ENCODE results near the gene DSTN. TPM values are rescaled to one million over a fixed set of nuclear protein-coding genes. Genes with fewer than 3 reads are reported as not detected.

The DSTN gene
- total and polyA plus RNA-seq, 2 of the 4 experiments (the other 2 are of a cell fraction), result 221 to 269 TPM

DNA sequence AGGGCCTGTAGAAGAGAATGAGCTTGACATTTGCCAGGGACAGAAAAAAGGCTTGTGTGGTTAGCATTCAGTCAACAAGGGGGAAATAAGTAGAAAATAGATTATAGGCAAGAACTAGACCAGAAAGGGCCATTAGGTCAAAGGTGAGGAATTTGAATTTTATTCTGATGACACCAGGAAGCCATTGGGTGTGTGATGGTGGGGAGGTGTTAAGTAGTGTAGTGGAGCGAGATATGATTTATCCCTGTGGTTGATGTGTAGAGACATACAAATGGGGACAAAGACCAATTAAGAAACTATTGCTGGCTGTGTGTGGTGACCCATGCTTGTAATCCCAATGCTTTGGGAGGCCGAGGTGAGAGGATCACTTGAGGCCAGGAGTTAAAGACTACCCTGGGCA lies 11.0 kb downstream of the DSTN start:
- Histone ChIP-seq H3K9ac (ENCODE audit: low read depth, low read length) (no peak overlapping the region), H3K9me3 (ENCODE audit: control insufficient read depth, insufficient read depth, low read length) (no peaks in the 10 kb centered on the region), H2AK5ac (ENCODE audit: low read depth, low read length) (no peak overlapping the region), H2BK120ac (ENCODE audit: low read depth, low read length) (no peak overlapping the region), H3K56ac (ENCODE audit: extremely low read depth, insufficient read depth, low read length) (no peak overlapping the region), H4K8ac (ENCODE audit: low read depth in 2 of 2, low read length in 2 of 2) (no peak overlapping the region), H2BK20ac (ENCODE audit: low read depth, low read length) (no peak overlapping the region), H2BK5ac (ENCODE audit: low read depth, low read length, poor library complexity, severe bottlenecking) (no peak overlapping the region), H3K4me3 (ENCODE audit: insufficient read depth, low read depth, low read length) (no peak overlapping the region), H3K36me3 (ENCODE audit: control insufficient read depth, insufficient read depth, low read length) (peaks cover 8% of the 10 kb centered on the region), H3K27me3 (ENCODE audit: control insufficient read depth, insufficient read depth, low read length) (no peaks in the 10 kb centered on the region), H3K4ac (ENCODE audit: low read depth, low read length) (no peak overlapping the region), H3K9me1 (ENCODE audit: insufficient read depth, low read length) (peaks cover 24% of the 10 kb centered on the region), H2AFZ (replicated peaks; ENCODE audit: low read length, poor library complexity) (no peak overlapping the region), H3K4me2 (ENCODE audit: low read depth, low read length) (no peak overlapping the region), H3K4me1 (ENCODE audit: control insufficient read depth, insufficient read depth, low read length) (peaks cover 9% of the 10 kb centered on the region), H3K18ac (ENCODE audit: low read depth, low read length) (no peak overlapping the region), H4K91ac (ENCODE audit: insufficient read depth, low read depth, low read length) (no peak overlapping the region), H3K23ac (ENCODE audit: low read depth, low read length) (peak overlapping the region; percentile 43; the same call in 1 of the 2 replicates), H4K5ac (ENCODE audit: low read depth, low read length) (no peak overlapping the region), H2AK9ac (replicated peaks; ENCODE audit: low read depth, low read length, poor library complexity) (no peak overlapping the region), H4K20me1 (ENCODE audit: insufficient read depth, low read length) (peaks cover 93% of the 10 kb centered on the region), H3K27ac (ENCODE audit: insufficient read depth, low read length) (no peak overlapping the region), H3K14ac (replicated peaks; ENCODE audit: low read depth, low read length) (no peak overlapping the region), H3K79me1 (ENCODE audit: low read depth in 1 of 2, low read length in 2 of 2) (peaks cover 0 to 64% of the 10 kb centered on the region in 2 experiments; a peak in 3 of 4 replicates), H2BK15ac (ENCODE audit: low read depth, low read length) (no peak overlapping the region)
- in situ Hi-C loops (cut with MboI; ENCODE audit: low sequenced_read_pairs) (no loop called here), intact Hi-C loops (cut with micrococcal nuclease) (no loop called here), dilution Hi-C loops (cut with HindIII; ENCODE audit: low sequenced_read_pairs, unreplicated experiment) (no loop called here)
- ChIA-PET CTCF (interaction anchor here (0.6 to 1.7 kb wide), 2 partner anchors 10 to 337 kb away, joined by 3 to 6 read pairs; no protein-coding TSS in a partner anchor), POLR2A (ENCODE audit: unreplicated experiment) (no interaction called here)
- TF ChIP-seq, protein P1, sequence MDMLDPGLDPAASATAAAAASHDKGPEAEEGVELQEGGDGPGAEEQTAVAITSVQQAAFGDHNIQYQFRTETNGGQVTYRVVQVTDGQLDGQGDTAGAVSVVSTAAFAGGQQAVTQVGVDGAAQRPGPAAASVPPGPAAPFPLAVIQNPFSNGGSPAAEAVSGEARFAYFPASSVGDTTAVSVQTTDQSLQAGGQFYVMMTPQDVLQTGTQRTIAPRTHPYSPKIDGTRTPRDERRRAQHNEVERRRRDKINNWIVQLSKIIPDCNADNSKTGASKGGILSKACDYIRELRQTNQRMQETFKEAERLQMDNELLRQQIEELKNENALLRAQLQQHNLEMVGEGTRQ (IDR thresholded peaks at IDR 0.05; ENCODE audit: low read depth, low read length), result no peak
- TF ChIP-seq NFE2L2 (IDR thresholded peaks at IDR 0.05; ENCODE audit: low read depth, low read length) (no peak), RFX5 (IDR thresholded peaks at IDR 0.05; ENCODE audit: low read depth, low read length) (no peak), RAD21 (IDR thresholded peaks at IDR 0.05; ENCODE audit: low read length) (no peak), MAFK (IDR thresholded peaks at IDR 0.05; ENCODE audit: low read depth, low read length) (no peak), CEBPB (IDR thresholded peaks at IDR 0.05; ENCODE audit: low read depth, low read length) (no peak), POLR2A (IDR thresholded peaks at IDR 0.05; ENCODE audit: low read depth, low read length) (no peak), BHLHE40 (IDR thresholded peaks at IDR 0.05; ENCODE audit: low read depth, low read length) (no peak), CHD1 (IDR thresholded peaks at IDR 0.05; ENCODE audit: low read depth, low read length) (no peak), RCOR1 (IDR thresholded peaks at IDR 0.05; ENCODE audit: insufficient replicate concordance, low read length) (no peak), MAZ (IDR thresholded peaks at IDR 0.05; ENCODE audit: borderline replicate concordance, low read depth, low read length) (no peak)
- TF ChIP-seq, protein P2, sequence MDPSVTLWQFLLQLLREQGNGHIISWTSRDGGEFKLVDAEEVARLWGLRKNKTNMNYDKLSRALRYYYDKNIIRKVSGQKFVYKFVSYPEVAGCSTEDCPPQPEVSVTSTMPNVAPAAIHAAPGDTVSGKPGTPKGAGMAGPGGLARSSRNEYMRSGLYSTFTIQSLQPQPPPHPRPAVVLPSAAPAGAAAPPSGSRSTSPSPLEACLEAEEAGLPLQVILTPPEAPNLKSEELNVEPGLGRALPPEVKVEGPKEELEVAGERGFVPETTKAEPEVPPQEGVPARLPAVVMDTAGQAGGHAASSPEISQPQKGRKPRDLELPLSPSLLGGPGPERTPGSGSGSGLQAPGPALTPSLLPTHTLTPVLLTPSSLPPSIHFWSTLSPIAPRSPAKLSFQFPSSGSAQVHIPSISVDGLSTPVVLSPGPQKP (IDR thresholded peaks at IDR 0.05; ENCODE audit: borderline replicate concordance, low read depth, low read length), result no peak
- TF ChIP-seq, protein P3, sequence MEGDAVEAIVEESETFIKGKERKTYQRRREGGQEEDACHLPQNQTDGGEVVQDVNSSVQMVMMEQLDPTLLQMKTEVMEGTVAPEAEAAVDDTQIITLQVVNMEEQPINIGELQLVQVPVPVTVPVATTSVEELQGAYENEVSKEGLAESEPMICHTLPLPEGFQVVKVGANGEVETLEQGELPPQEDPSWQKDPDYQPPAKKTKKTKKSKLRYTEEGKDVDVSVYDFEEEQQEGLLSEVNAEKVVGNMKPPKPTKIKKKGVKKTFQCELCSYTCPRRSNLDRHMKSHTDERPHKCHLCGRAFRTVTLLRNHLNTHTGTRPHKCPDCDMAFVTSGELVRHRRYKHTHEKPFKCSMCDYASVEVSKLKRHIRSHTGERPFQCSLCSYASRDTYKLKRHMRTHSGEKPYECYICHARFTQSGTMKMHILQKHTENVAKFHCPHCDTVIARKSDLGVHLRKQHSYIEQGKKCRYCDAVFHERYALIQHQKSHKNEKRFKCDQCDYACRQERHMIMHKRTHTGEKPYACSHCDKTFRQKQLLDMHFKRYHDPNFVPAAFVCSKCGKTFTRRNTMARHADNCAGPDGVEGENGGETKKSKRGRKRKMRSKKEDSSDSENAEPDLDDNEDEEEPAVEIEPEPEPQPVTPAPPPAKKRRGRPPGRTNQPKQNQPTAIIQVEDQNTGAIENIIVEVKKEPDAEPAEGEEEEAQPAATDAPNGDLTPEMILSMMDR (conservative IDR thresholded peaks at IDR 0.05; ENCODE audit: low read depth, low read length), result no peak
- ATAC-seq (ENCODE audit: low read depth), result no peak
- no CpG with 5 or more reads among the region's 2 CpGs for WGBS, 2 experiments (ENCODE audit: extremely low coverage in 2 of 2, insufficient read length in 1 of 2)
- DNase-seq, result no peak
- no TSS peak for BruUV-seq (replicated peaks)
